Neural progenitor cell (in vitro differentiated cells): ENCODE measurements around the gene GOSR2. TPM values are rescaled to one million over a fixed set of nuclear protein-coding genes. Genes with fewer than 3 reads are reported as not detected.

Experiments
- DNase-seq: peaks from one replicate; pipeline ENCODE4 v3.0.0-alpha.2; 2016; ENCODE audit warnings: low spot score
- H2AFZ ChIP-seq: fragments of 200-600 bp; sonication (generic); replicated peaks from 2 replicates; pipeline ENCODE4 v1.6.1; 2016; ENCODE audit warnings: antibody characterized with exemption
- H3F3A ChIP-seq: fragments of 200-600 bp; sonication (generic); 2 replicates; pipeline ENCODE4 v1.6.1; 2016; ENCODE audit warnings: antibody characterized with exemption, low read depth
- H3K27ac ChIP-seq: fragments of 200-600 bp; sonication (generic); 2 replicates; pipeline ENCODE4 v1.5.1; 2016; ENCODE audit warnings: mild to moderate bottlenecking
- H3K27me3 ChIP-seq: fragments of 200-600 bp; sonication (generic); 2 replicates; pipeline ENCODE4 v1.6.1; 2016; ENCODE audit warnings: mild to moderate bottlenecking, moderate library complexity
- H3K36me3 ChIP-seq: fragments of 200-600 bp; sonication (generic); 2 replicates; pipeline ENCODE4 v1.5.1; 2016
- H3K4me1 ChIP-seq: fragments of 200-600 bp; sonication (generic); 2 replicates; pipeline ENCODE4 v1.6.1; 2016; ENCODE audit warnings: mixed run types
- H3K4me2 ChIP-seq: fragments of 200-600 bp; sonication (generic); 2 replicates; pipeline ENCODE4 v1.6.1; 2016
- H3K4me3 ChIP-seq: fragments of 200-600 bp; sonication (generic); 2 replicates; pipeline ENCODE4 v1.5.1; 2016
- H3K79me2 ChIP-seq: fragments of 200-600 bp; sonication (generic); 2 replicates; pipeline ENCODE4 v1.6.1; 2016; ENCODE audit warnings: low read depth
- H3K9ac ChIP-seq: fragments of 200-600 bp; sonication (generic); 2 replicates; pipeline ENCODE4 v1.6.1; 2016
- H3K9me3 ChIP-seq: fragments of 200-600 bp; sonication (generic); 2 replicates; pipeline ENCODE4 v1.5.1; 2016; ENCODE audit warnings: low read depth
- H4K20me1 ChIP-seq: fragments of 200-600 bp; sonication (generic); 2 replicates; pipeline ENCODE4 v1.6.1; 2016; ENCODE audit warnings: low read depth
- H3K27ac Mint-ChIP-seq: 3 replicates; pipeline ENCODE4 v1.8.0; 2021; ENCODE audit warnings: mixed read lengths
- H3K27me3 Mint-ChIP-seq: 2 replicates; pipeline ENCODE4 v1.8.0; 2022; ENCODE audit warnings: low read depth, mild to moderate bottlenecking, inconsistent platforms, moderate library complexity, mixed read lengths; ENCODE audit not compliant: insufficient read depth
- H3K36me3 Mint-ChIP-seq: 3 replicates; pipeline ENCODE4 v1.8.0; 2021; ENCODE audit warnings: mixed read lengths
- H3K4me1 Mint-ChIP-seq: 3 replicates; pipeline ENCODE4 v1.8.0; 2021; ENCODE audit warnings: mixed read lengths
- H3K4me3 Mint-ChIP-seq: 3 replicates; pipeline ENCODE4 v1.8.0; 2021; ENCODE audit warnings: mild to moderate bottlenecking, moderate library complexity, mixed read lengths
- H3K9me3 Mint-ChIP-seq: 3 replicates; pipeline ENCODE4 v1.8.0; 2020; ENCODE audit warnings: mixed read lengths
- EZH2 ChIP-seq: fragments of 200-600 bp; sonication (generic); IDR thresholded peaks from 2 replicates; pipeline ENCODE4 v1.6.1; 2017; ENCODE audit warnings: antibody characterized with exemption, mild to moderate bottlenecking, moderate library complexity
- EZH2phosphoT487 ChIP-seq: fragments of 200-600 bp; sonication (generic); IDR thresholded peaks from 2 replicates; pipeline ENCODE4 v1.6.1; 2017; ENCODE audit warnings: antibody characterized with exemption
- total RNA-seq: library from RNA; depleted of rRNA; stranded (reverse); fragments of >200 nt; gene quantifications from 2 replicates; pipeline ENCODE4 v1.2.3, GENCODE V29; 2015; ENCODE audit warnings: low replicate concordance
- TF ChIP-seq, protein P1 (sequence below): fragments of 200-600 bp; sonication (generic); IDR thresholded peaks from 2 replicates; pipeline ENCODE4 v1.5.1; 2017; ENCODE audit warnings: antibody characterized with exemption, mild to moderate bottlenecking

GOSR2 gene
- total RNA-seq = 29.2 and 33.6 TPM in 2 replicates

DNA sequence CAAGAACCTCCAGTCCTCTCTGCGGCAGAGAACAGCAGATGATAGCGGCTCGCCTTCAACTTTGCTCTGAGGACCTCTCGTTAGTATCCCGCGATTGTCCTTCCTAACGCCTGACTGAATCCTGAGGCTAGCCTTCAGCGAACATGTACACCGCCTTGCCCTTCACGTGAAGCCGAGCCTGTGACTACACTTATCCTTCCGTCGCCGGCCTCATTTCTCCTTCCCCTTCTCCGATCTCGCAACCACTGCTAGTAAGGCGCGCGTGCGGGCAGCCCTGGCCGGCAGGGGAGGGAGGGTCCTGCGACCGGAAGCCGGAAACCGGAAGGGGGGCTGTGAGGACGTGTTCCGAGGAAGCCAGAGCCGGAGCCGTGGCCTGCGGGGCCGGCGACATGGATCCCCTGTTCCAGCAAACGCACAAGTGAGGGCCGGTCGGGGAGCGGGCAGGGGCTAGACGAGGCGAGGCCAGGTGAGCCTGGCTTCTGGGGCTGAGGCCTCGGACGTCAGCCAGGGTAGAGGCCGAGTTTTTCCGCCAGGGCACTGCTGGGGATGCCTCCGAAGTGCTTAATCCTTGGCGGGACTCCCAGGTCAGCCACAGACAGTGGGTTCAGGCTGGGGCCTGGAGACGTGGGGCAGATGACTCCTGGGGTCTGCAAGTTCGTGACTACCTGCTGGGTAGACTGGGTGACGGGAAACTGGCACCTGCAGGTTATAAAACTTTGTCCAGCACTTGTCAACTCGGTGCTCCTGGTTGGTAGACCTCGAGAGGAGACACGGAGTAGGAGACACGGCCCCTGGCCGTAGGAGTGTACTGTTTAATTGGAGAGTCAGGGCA is at the start of gene GOSR2:
GOSR2 (plus strand) TSS at position 357 of the 832 bp plus-strand sequence; CDS start at position 390, 33 bp downstream.
- Mint-ChIP-seq H3K27ac (peak within 1 kb of the TSS; percentile 100), H3K4me3 (peak within 1 kb of the TSS; percentile 92), H3K4me1 (peaks cover 13% of the 10 kb centered on the region), H3K9me3 (no peaks in the 10 kb centered on the region), H3K27me3 (peaks cover 4% of the 10 kb centered on the region), H3K36me3 (no peaks in the 10 kb centered on the region)
- peaks cover 9% of the 10 kb centered on the region for H3K4me1 ChIP-seq
- peak within 1 kb of the TSS; percentile 83 for H3K4me3 ChIP-seq
- peak within 1 kb of the TSS; percentile 92 for H3K9ac ChIP-seq
- peak within 1 kb of the TSS; percentile 99 for H3K27ac ChIP-seq
- no peaks in the 10 kb centered on the region for H3K9me3 ChIP-seq
- TF ChIP-seq EZH2 (peak; percentile 40), EZH2phosphoT487 (no peak)
- H3K27me3 ChIP-seq = no peaks in the 10 kb centered on the region
- H3K79me2 ChIP-seq = peaks cover 59% of the 10 kb centered on the region
- H2AFZ ChIP-seq = peak within 1 kb of the TSS; percentile 98
- H4K20me1 ChIP-seq = peaks cover 33% of the 10 kb centered on the region
- H3K4me2 ChIP-seq = peak within 1 kb of the TSS; percentile 80
- H3K36me3 ChIP-seq = no peaks in the 10 kb centered on the region
- peaks cover 12% of the 10 kb centered on the region for H3F3A ChIP-seq
- DNase-seq = peak; percentile 90

DNA sequence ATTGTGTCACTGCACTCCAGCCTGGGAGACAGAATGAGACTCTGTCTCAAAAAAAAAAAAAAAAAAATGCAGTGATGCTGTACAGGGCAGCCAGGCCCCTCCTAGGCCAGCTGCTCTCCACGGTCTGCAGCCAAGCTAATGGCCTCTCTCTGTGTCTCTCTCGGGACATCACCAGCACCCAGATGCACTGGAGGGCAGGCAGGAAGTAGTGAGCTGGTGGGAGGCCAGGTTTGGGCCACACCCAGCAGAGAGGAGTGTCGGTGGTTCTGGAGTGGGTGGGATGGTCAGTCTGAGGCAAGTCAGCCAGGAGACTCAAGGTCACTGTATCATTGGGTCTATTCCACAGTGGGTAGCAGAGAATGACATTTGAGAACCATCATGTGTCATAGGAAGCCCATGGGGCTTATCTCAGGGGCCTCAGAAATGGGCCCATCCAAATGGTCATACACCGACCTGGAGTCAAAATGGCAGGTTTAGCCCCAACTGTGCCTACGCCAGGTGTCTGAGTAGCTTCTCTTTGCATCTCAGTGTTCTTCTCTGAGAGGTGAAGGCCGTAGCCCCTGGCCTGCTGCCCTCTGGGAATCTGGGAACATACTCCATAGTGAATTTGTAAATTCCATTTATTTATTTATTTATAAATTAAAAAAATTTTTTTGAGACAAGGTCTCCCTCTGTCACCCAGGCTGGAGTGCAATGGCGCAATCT is 48.9 kb upstream of the GOSR2 start:
- no peaks in the 10 kb centered on the region for H3K36me3 Mint-ChIP-seq
- Histone ChIP-seq H3K27me3 (no peaks in the 10 kb centered on the region), H3K9me3 (no peaks in the 10 kb centered on the region), H3K27ac (no peak overlapping the region), H4K20me1 (no peaks in the 10 kb centered on the region), H3F3A (no peaks in the 10 kb centered on the region), H3K4me3 (no peak overlapping the region), H3K4me2 (no peak overlapping the region), H3K4me1 (no peaks in the 10 kb centered on the region), H3K36me3 (no peaks in the 10 kb centered on the region), H3K79me2 (no peaks in the 10 kb centered on the region), H2AFZ (no peak overlapping the region), H3K9ac (no peak overlapping the region)
- TF ChIP-seq EZH2 (no peak), EZH2phosphoT487 (no peak)
- TF ChIP-seq, protein P1, sequence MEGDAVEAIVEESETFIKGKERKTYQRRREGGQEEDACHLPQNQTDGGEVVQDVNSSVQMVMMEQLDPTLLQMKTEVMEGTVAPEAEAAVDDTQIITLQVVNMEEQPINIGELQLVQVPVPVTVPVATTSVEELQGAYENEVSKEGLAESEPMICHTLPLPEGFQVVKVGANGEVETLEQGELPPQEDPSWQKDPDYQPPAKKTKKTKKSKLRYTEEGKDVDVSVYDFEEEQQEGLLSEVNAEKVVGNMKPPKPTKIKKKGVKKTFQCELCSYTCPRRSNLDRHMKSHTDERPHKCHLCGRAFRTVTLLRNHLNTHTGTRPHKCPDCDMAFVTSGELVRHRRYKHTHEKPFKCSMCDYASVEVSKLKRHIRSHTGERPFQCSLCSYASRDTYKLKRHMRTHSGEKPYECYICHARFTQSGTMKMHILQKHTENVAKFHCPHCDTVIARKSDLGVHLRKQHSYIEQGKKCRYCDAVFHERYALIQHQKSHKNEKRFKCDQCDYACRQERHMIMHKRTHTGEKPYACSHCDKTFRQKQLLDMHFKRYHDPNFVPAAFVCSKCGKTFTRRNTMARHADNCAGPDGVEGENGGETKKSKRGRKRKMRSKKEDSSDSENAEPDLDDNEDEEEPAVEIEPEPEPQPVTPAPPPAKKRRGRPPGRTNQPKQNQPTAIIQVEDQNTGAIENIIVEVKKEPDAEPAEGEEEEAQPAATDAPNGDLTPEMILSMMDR = no peak
- H3K9me3 Mint-ChIP-seq = no peaks in the 10 kb centered on the region
- peaks cover 3% of the 10 kb centered on the region for H3K27me3 Mint-ChIP-seq
- H3K27ac Mint-ChIP-seq = no peak overlapping the region
- no peak overlapping the region for H3K4me3 Mint-ChIP-seq
- no peak for DNase-seq
- H3K4me1 Mint-ChIP-seq = peaks cover 5% of the 10 kb centered on the region

DNA sequence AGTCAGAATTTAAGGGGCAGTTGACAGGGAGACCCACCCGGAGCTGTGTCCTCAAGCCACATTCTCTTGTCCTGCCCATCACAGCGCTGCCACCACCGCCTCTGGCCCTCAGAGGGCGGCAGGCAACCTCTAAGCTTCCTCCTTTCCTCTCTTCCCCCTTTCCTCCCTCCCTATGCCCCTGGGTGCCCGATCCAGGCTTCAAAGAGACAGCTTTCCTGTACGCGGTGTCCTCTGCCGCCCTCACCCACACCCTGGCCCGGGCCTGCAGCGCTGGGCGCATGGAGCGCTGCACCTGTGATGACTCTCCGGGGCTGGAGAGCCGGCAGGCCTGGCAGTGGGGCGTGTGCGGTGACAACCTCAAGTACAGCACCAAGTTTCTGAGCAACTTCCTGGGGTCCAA is 48.1 kb upstream of the GOSR2 start:
- TF ChIP-seq EZH2phosphoT487 (no peak), EZH2 (no peak)
- TF ChIP-seq, protein P1 = no peak
- no peak for DNase-seq
- Histone ChIP-seq H3K9ac (no peak overlapping the region), H3K9me3 (no peaks in the 10 kb centered on the region), H3F3A (no peaks in the 10 kb centered on the region), H3K27ac (no peak overlapping the region), H3K36me3 (no peaks in the 10 kb centered on the region), H3K4me2 (no peak overlapping the region), H3K4me3 (no peak overlapping the region), H3K27me3 (no peaks in the 10 kb centered on the region), H4K20me1 (no peaks in the 10 kb centered on the region), H2AFZ (no peak overlapping the region), H3K79me2 (no peaks in the 10 kb centered on the region), H3K4me1 (no peaks in the 10 kb centered on the region)
- Mint-ChIP-seq H3K27me3 (peaks cover 6% of the 10 kb centered on the region), H3K9me3 (no peaks in the 10 kb centered on the region), H3K27ac (no peak overlapping the region), H3K4me1 (no peaks in the 10 kb centered on the region), H3K36me3 (no peaks in the 10 kb centered on the region), H3K4me3 (no peak overlapping the region)
